HG02588 (cell line): ENCODE data around the gene SHROOM4.

Experiments
- ATAC-seq: cut with Tn5 transposase; IDR thresholded peaks from one replicate; pipeline ENCODE4 v1.9.1; 2021; ENCODE audit warnings: mild to moderate bottlenecking, moderate library complexity; ENCODE audit not compliant: unreplicated experiment

The SHROOM4 gene

GRCh38 chrX:50787099-50787498 is 26.9 kb downstream of the SHROOM4 start:
- no peak for ATAC-seq

- no peak for ATAC-seq
Measured at GRCh38 chrX:50780144-50780543, 33.9 kb downstream of the SHROOM4 start.

DNA sequence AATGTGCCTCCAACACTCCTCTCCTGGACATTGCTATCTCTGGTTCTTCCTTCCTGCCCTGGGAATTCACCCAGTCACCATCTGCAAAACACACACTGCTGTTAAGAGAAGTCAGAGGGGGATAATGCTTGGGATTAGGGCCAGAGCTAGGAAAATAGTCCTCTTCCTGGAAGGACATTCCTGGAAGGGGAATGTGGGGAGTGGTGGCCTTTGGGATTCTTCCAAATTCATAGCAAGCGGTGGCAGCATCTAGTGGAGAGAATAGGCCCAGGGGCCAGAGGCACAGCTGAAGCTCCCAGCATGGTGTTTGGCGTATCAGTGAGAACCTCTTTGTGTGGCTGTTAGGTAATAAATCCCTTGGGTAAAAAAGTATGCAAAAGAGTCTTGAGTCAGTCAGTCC is 34.3 kb downstream of the SHROOM4 start:
- no peak for ATAC-seq

GRCh38 chrX:50778272-50778671 is 35.7 kb downstream of the SHROOM4 start:
- no peak for ATAC-seq

DNA sequence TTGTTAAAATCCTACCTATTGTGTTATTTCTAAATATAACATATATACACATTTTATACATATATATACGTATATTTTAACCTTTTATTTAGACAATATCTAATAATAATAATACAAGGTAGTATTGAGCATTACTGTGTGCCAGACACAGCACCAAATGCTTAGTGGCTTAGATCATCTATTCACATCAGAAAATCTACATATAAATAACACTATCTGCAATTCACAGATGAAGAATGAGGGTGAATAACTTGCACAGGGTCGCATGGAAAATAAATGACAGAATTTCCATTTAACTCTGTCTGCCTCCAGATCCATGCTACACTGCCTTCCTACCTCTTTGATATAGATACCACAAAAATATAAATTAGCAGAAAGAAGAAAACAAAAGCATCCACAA is 37.7 kb downstream of the SHROOM4 start:
- no peak for ATAC-seq

GRCh38 chrX:50771382-50771781 is 42.6 kb downstream of the SHROOM4 start:
- ATAC-seq = no peak

DNA sequence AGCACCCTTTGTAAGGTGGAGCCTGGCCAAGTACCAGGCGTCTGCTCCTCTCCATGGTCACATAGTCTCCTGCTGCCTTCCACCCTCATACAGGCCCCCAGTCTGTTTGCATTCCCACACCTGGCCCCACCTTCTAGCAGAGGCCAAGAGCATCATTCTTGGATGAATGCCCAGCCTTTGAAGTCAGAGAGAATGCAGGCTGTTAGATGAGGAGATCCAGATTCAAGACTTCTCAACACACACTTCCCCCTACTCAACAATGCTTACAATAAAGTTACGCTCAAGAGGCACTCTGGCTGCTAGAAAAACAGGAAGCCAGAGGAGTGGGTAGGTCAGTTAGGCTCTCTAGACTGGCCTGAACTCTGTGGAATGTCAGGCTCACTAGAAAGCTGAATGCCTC is 43.3 kb downstream of the SHROOM4 start:
- ATAC-seq = no peak

- no peak for ATAC-seq
Measured at GRCh38 chrX:50769389-50770063, 44.5 kb downstream of the SHROOM4 start.

DNA sequence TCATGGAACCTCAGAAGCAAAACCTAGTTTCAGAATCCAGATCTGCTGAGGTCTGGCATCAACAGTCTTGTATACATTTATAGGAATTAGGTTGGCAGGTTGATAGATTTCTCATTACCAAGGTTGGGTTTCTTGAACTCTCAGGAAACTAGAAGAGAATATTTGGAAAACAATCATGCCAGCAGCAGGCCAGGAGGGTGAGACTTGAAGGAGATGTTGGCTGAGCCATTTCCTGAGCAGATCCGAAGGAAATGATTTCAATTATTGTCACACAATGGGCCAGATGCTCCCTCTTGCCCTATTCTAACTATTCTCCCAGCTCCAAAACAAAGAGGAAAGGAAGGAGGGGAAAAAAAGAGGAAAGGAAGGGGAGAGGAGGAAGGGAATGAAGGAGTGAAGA is 45.2 kb downstream of the SHROOM4 start:
- no peak for ATAC-seq

GRCh38 chrX:50765986-50766385 is 48.0 kb downstream of the SHROOM4 start:
- ATAC-seq = no peak

GRCh38 chrX:50762578-50762977 is 51.4 kb downstream of the SHROOM4 start:
- ATAC-seq = no peak

GRCh38 chrX:50756276-50756675 is 57.7 kb downstream of the SHROOM4 start:
- ATAC-seq = no peak

DNA sequence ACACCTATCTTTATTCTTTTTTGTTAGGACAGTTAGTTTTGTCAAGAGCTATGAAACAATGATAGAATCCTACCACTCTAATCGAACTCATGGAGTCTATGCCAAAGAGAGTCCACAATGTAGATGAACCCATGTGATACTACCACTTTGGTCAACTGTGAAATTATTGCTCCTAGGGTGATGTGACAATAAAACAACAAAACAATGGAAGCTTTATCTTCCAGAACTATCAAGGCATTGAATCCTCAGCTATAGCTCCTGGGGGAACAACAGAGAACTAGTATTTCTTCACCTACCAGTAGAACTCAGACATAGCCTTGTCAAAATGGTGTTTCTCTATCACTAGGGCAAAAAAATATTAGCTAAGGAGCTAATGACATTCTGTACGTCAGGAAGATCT is 62.9 kb downstream of the SHROOM4 start:
- ATAC-seq = no peak

GRCh38 chrX:50747471-50747900 is 66.5 kb downstream of the SHROOM4 start:
- ATAC-seq = no peak

DNA sequence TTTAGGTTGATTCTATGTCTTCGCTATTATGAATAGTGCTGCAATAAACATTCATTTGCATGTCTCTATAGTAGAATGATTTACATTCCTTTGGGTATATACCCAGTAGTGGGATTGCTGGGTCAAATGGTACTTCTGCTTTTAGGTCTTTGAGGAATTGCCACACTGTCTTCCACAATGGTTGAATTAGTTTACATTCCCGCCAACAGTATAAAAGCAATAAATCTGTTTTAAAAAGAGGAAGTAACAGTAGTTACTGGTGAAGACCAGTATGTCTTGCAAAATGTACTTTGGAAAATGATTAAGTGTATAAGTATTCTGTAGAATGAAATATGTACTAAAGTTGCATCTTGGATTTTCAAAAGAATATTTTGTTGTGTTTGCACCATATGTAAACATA is 77.3 kb downstream of the SHROOM4 start:
- ATAC-seq = no peak

GRCh38 chrX:50726296-50726695 is 87.7 kb downstream of the SHROOM4 start:
- ATAC-seq = no peak

GRCh38 chrX:50725310-50725709 is 88.7 kb downstream of the SHROOM4 start:
- no peak for ATAC-seq

DNA sequence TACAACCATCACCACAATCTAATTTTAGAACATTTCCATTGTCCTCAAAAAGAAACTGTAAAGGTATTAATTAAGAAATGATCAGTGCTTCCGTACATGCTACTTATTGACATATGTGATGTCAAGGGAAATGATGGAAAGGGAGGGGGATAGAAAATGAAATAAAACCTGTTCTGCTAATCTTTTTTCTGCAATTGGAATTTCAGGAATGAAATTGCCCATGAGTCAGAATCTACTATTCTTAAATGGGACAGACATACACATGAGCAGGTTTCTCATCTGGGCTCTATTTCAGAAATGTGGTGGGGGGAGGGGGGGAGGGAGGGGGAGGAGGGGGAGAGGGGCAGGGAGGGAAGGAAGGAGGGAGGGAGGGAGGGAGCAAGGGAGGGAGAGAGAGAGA is 91.0 kb downstream of the SHROOM4 start:
- ATAC-seq = no peak

- no peak for ATAC-seq
Measured at GRCh38 chrX:50721764-50722521, 92.1 kb downstream of the SHROOM4 start.

DNA sequence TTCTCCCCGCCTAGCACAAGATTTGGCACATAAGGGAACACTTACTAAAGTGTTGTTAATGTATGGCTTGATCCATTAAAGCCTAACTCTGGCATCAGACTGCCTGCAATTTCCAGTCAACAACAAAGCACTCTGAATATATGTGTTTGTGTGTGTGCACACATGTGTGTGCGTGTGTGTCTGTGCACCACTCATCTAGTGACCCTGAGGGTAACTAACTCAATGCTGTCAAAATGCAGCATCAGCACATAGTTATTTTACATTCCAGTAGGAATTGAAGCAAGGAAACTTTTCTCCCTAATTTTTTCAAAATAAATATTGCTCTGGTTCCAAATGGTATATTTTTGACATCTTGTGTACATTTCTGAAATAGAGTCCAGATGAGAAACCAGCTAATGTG is 94.4 kb downstream of the SHROOM4 start:
- no peak for ATAC-seq

GRCh38 chrX:50718776-50719175 is 95.2 kb downstream of the SHROOM4 start:
- ATAC-seq = no peak

GRCh38 chrX:50716706-50717105 is 97.3 kb downstream of the SHROOM4 start:
- no peak for ATAC-seq

GRCh38 chrX:50712777-50713176 is 101.2 kb downstream of the SHROOM4 start:
- ATAC-seq = no peak
